ENCODE results near the gene PHF2. TPM values are rescaled to one million over a fixed set of nuclear protein-coding genes. Genes with fewer than 3 reads are reported as not detected.

The PHF2 gene
- total and polyA plus RNA-seq, 2 experiments from 2014 or later, result 4.3 to 11.8 TPM

- H3K36me3 ChIP-seq (ENCODE audit: insufficient read depth), result no peaks in the 10 kb centered on the region
- H3K9me2 ChIP-seq (ENCODE audit: insufficient read depth), result no peaks in the 10 kb centered on the region
- no peaks in the 10 kb centered on the region for H3K27me3 ChIP-seq (ENCODE audit: insufficient read depth)
- no peak overlapping the region for H3K27ac Mint-ChIP-seq
- no peak overlapping the region for H3K4me2 ChIP-seq
- no peak overlapping the region for H3K4me3 ChIP-seq
- H2AFZ ChIP-seq, result no peak overlapping the region
- ATAC-seq (no peak), DNase-seq (ENCODE audit: low spot score) (no peak)
- TF ChIP-seq NANOG (IDR thresholded peaks at IDR 0.05; ENCODE audit: borderline replicate concordance) (no peak), CREB1 (CRISPR knock-in tag; IDR thresholded peaks at IDR 0.05; ENCODE audit: low read depth) (no peak), ZNF462 (CRISPR knock-in tag; IDR thresholded peaks at IDR 0.05) (no peak), EZH2 (IDR thresholded peaks at IDR 0.05; ENCODE audit: low read depth, unreplicated experiment) (no peak), ZNF331 (CRISPR knock-in tag; IDR thresholded peaks at IDR 0.05; ENCODE audit: low read depth) (no peak), ETS1 (IDR thresholded peaks at IDR 0.05) (no peak), CTCF (conservative IDR thresholded peaks at IDR 0.05; ENCODE audit: low read depth in 2 of 2) (no peak), REST (IDR thresholded peaks at IDR 0.05; ENCODE audit: unreplicated experiment) (no peak), JUNB (IDR thresholded peaks at IDR 0.05; ENCODE audit: unreplicated experiment) (no peak), POLR2AphosphoS5 (IDR thresholded peaks at IDR 0.05; ENCODE audit: low read depth) (no peak), STAT1 (IDR thresholded peaks at IDR 0.05; ENCODE audit: unreplicated experiment) (no peak), EZH2phosphoT487 (IDR thresholded peaks at IDR 0.05; ENCODE audit: unreplicated experiment) (no peak), ZNF114 (CRISPR knock-in tag; IDR thresholded peaks at IDR 0.05) (no peak)
- H3K27ac ChIP-seq (ENCODE audit: low read depth), result no peak overlapping the region
- peaks cover 6% of the 10 kb centered on the region for H3K27me3 Mint-ChIP-seq (ENCODE audit: insufficient read depth, low read depth, poor library complexity)
- no peaks in the 10 kb centered on the region for H3K36me3 Mint-ChIP-seq (ENCODE audit: low read depth)
- H3K9me3 Mint-ChIP-seq, result no peaks in the 10 kb centered on the region
- H3F3A ChIP-seq (replicated peaks; ENCODE audit: low read depth), result no peaks in the 10 kb centered on the region
- no peaks in the 10 kb centered on the region for H3K79me2 ChIP-seq (replicated peaks; ENCODE audit: insufficient read depth)
- no peak overlapping the region for H3K4me3 Mint-ChIP-seq
- no peaks in the 10 kb centered on the region for H4K20me1 ChIP-seq (replicated peaks; ENCODE audit: insufficient read depth)
- no peaks in the 10 kb centered on the region for H3K4me1 ChIP-seq (ENCODE audit: insufficient read depth)
- H3K4me1 Mint-ChIP-seq, result no peaks in the 10 kb centered on the region
Observed at GRCh38 chr9:93653760-93654159, 77.4 kb downstream of the PHF2 start.
